RWPE2 (cell line): ENCODE data around the gene TIMM17A.

Experiments used
- ATAC-seq: fragments of 200-7000 bp; cut with Tn5 transposase; 3 replicates; pipeline ENCODE4 v1.9.1; 2021; ENCODE audit warnings: low read depth
- DNase-seq: peaks from one replicate; pipeline ENCODE4 v3.0.0-alpha.2; 2020; ENCODE audit warnings: low spot score
- H3K27ac ChIP-seq: fragments of 450-650 bp; 2 replicates; pipeline ENCODE4 v1.5.1; 2017; ENCODE audit warnings: mild to moderate bottlenecking; ENCODE audit not compliant: poor library complexity, severe bottlenecking
- H3K27me3 ChIP-seq: fragments of 250-450 bp; sonication (Bioruptor Pico); 2 replicates; pipeline ENCODE4 v1.5.1; 2021; ENCODE audit warnings: mild to moderate bottlenecking, moderate library complexity; ENCODE audit not compliant: insufficient read depth, poor library complexity, severe bottlenecking
- H3K36me3 ChIP-seq: fragments of 250-450 bp; sonication (Bioruptor Pico); 2 replicates; pipeline ENCODE4 v1.5.1; 2020; ENCODE audit warnings: low read depth, mild to moderate bottlenecking, moderate library complexity
- H3K4me1 ChIP-seq: fragments of 250-450 bp; sonication (Bioruptor Pico); 2 replicates; pipeline ENCODE4 v1.5.1; 2021; ENCODE audit warnings: mild to moderate bottlenecking, moderate library complexity; ENCODE audit not compliant: insufficient read depth, poor library complexity, severe bottlenecking
- H3K4me3 ChIP-seq: fragments of 250-450 bp; sonication (Bioruptor Pico); 2 replicates; pipeline ENCODE4 v1.5.1; 2021; ENCODE audit warnings: mild to moderate bottlenecking, moderate library complexity; ENCODE audit not compliant: severe bottlenecking
- H3K9me3 ChIP-seq: fragments of 250-450 bp; sonication (Bioruptor Pico); 2 replicates; pipeline ENCODE4 v1.5.1; 2021; ENCODE audit warnings: mild to moderate bottlenecking, moderate library complexity; ENCODE audit not compliant: severe bottlenecking
- TF ChIP-seq, protein P1 (sequence below): fragments of 450-650 bp; IDR thresholded peaks from one replicate; pipeline ENCODE4 v1.5.1; 2017; ENCODE audit warnings: mild to moderate bottlenecking, moderate library complexity; ENCODE audit not compliant: poor library complexity, severe bottlenecking

TIMM17A gene

DNA sequence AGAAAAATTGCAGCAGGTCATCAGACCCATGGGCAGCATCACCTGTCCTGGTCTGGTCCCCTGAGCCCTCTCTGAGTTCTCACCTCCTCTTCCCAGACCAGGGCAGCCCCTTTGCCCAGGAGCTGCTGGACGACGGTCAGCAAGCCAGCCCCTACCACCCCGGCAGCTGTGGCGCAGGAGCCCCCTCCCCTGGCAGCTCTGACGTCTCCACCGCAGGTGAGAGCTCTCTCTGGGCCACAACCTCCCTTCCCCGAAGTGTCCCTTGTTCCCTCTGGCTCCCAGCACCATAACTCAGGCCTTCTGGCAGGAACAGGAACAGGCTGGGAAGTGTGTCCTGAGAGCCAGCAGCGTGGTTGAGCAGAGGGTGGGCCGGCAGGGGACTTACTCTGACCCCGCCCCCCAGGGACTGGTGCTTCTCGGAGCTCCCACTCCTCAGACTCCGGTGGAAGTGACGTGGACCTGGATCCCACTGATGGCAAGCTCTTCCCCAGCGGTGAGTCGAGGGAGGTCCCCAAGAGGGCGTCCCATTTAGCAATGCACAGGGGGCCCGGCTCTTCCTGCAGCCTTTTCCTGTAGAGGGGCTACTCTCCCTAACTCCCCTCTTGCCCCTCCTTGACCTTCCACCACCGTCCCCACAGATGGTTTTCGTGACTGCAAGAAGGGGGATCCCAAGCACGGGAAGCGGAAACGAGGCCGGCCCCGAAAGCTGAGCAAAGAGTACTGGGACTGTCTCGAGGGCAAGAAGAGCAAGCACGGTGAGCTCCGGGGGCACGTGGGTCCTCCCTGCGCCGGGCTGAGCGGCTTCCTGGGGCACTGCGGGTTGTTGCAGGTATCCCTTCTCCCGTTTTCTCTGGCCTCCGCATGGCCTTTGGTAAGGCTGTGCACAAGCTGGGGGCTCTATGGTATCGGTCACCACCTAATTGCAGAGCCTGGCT lies 57.5 kb downstream of the TIMM17A start:
- Histone ChIP-seq H3K9me3 (no peaks in the 10 kb centered on the region), H3K27me3 (no peaks in the 10 kb centered on the region), H3K4me1 (peaks cover 59% of the 10 kb centered on the region), H3K4me3 (no peak overlapping the region), H3K27ac (no peak overlapping the region), H3K36me3 (no peaks in the 10 kb centered on the region)
- DNase-seq (no peak), ATAC-seq (no peak)
- TF ChIP-seq, protein P1, sequence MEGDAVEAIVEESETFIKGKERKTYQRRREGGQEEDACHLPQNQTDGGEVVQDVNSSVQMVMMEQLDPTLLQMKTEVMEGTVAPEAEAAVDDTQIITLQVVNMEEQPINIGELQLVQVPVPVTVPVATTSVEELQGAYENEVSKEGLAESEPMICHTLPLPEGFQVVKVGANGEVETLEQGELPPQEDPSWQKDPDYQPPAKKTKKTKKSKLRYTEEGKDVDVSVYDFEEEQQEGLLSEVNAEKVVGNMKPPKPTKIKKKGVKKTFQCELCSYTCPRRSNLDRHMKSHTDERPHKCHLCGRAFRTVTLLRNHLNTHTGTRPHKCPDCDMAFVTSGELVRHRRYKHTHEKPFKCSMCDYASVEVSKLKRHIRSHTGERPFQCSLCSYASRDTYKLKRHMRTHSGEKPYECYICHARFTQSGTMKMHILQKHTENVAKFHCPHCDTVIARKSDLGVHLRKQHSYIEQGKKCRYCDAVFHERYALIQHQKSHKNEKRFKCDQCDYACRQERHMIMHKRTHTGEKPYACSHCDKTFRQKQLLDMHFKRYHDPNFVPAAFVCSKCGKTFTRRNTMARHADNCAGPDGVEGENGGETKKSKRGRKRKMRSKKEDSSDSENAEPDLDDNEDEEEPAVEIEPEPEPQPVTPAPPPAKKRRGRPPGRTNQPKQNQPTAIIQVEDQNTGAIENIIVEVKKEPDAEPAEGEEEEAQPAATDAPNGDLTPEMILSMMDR: no peak

DNA sequence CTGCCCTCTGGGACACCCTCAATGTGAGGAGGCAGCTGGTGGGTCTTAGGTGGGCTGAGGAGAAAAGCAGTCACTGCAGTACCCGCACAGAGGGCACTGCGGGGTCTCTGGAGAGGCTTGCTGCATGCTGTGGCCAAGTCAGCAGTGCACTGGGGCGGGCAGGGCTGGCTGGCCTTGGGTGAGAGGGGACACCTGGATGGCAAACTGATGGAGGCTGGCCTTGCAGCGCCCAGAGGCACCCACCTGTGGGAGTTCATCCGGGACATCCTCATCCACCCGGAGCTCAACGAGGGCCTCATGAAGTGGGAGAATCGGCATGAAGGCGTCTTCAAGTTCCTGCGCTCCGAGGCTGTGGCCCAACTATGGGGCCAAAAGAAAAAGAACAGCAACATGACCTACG lies 58.3 kb downstream of the TIMM17A start:
- Histone ChIP-seq H3K4me1 (peaks cover 61% of the 10 kb centered on the region), H3K4me3 (no peak overlapping the region), H3K9me3 (no peaks in the 10 kb centered on the region), H3K27me3 (no peaks in the 10 kb centered on the region), H3K36me3 (no peaks in the 10 kb centered on the region), H3K27ac (no peak overlapping the region)
- DNase-seq: no peak
- TF ChIP-seq, protein P1: no peak
- no peak for ATAC-seq

DNA sequence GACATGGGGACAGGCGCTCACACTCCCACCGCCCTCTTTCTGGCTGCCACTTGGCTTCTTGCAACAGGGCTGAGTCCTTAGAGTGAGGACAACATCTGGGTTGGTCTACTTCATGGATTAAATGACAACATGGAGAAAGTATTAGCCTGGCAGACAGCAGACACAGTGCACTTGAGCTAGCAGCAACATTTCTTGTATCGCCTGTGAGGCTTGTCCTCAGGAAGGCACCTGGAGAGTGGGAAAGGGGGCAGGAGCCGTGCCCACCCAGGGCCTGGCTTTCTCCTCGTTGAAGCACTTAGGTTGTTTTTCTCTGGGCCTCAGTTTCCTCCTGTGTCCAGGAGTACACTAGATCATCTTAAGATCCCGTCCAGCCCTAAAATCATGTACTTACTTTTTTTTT lies 58.8 kb downstream of the TIMM17A start:
- H3K27ac ChIP-seq: no peak overlapping the region
- no peaks in the 10 kb centered on the region for H3K36me3 ChIP-seq
- H3K4me1 ChIP-seq: peaks cover 61% of the 10 kb centered on the region
- no peak overlapping the region for H3K4me3 ChIP-seq
- no peaks in the 10 kb centered on the region for H3K27me3 ChIP-seq
- ATAC-seq (no peak), DNase-seq (no peak)
- TF ChIP-seq, protein P1: no peak
- no peaks in the 10 kb centered on the region for H3K9me3 ChIP-seq

DNA sequence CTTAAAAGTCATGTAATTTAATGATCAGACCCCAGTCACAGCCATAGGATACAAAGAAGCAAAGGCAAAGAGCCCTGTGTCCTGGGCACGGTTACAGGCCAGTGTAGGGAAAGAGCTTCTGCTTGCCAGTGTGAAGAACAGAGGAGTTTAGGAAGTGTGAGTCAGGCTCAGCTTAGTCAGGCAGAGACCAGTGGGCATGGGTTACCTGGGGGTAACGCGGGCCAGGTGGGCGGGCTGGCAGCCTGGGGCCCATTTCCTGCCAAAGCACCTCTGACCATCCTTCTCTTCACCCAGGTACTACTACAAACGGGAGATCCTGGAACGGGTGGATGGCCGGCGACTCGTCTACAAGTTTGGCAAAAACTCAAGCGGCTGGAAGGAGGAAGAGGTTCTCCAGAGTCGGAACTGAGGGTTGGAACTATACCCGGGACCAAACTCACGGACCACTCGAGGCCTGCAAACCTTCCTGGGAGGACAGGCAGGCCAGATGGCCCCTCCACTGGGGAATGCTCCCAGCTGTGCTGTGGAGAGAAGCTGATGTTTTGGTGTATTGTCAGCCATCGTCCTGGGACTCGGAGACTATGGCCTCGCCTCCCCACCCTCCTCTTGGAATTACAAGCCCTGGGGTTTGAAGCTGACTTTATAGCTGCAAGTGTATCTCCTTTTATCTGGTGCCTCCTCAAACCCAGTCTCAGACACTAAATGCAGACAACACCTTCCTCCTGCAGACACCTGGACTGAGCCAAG lies 59.8 kb downstream of the TIMM17A start:
- H3K4me3 ChIP-seq: no peak overlapping the region
- no peaks in the 10 kb centered on the region for H3K9me3 ChIP-seq
- TF ChIP-seq, protein P1: no peak
- peak overlapping the region; percentile 30 for H3K27ac ChIP-seq
- no peaks in the 10 kb centered on the region for H3K27me3 ChIP-seq
- peaks cover 56% of the 10 kb centered on the region for H3K4me1 ChIP-seq
- no peak for DNase-seq
- no peaks in the 10 kb centered on the region for H3K36me3 ChIP-seq
- ATAC-seq: peak; percentile 41; the same call in 2 of the 3 replicates
